ENCODE data around the gene CDH4.

The CDH4 gene

DNA sequence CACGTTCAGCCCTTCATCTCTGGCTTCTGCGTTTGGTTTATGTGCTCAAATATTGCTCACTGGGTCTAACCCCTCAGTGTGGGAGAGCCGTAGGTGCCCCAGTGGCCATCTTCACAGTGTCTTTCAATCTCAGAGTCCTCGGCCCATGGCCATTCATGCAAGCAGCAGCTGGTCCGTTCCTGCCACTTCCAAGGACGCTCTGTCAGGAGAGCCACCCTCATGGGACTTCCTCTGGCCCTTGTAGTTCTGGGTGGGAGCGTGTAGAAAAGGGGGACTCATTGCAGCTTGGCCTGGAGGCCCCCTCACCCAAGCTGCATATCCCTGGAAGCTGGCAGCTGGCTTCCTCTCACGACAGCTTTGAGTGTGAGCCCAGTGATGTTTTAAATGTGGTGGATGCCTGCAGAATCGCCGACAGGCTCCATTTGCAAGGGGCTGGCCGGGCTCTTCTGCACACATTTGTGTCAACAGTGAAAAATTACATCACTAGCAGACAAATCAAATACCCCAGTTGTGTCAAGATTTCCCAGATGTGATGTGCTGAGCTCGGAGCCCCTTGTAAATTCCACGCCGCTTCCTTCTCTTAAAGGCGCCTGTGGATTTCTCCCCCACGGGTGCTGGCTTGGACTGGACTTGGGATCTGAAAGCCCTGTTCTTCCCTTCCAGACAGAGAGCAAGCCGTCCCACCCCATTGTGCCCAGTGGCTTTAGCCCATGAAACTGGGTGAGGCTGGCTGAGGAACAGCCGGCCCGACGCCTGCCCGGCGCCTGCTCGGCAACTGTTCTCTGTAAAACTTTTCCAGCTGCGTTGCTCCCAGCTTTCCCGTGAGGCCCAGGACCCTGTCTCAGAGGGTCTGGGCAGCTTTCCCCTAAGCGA lies 453.6 kb downstream of the CDH4 start:
- no peak for DNase-seq (ENCODE audit: low spot score)
- no peak for TF ChIP-seq CTCF (IDR thresholded peaks at IDR 0.05; ENCODE audit: extremely low read depth, missing control alignments)

DNA sequence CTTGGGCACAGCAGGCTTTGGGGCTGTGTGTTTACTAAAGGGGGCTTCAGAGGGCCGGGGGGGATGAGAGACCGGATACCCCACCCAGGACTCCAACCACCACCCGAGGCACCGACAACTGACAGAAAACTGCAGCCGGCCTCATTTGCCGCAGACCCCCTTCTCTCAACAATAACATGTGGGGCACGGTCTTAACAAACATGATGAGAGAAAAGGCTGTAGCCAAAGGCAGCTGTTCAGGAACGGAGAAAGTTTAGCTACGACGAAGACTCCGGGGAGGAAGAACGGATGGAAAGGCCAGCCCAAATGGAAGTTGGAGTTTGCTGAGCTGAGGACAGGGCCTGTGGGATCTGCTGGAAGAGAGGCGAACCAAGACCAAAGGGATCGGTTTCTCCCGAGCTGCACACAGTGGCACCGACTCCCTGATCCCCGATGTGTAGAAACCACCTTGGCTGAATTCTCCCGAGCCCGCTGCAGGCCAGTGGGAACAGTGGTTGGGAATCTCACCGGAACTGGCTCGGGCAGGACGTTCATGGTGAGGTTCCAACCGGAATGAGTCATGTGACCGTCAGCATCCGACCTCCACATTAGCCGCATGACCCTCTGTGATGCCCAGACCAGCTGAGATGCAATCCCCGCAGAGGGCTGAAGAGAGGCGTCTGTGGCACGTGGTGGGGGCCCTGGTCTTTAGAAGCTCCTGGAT lies 454.3 kb downstream of the CDH4 start:
- TF ChIP-seq CTCF (IDR thresholded peaks at IDR 0.05; ENCODE audit: extremely low read depth, missing control alignments): no peak
- DNase-seq (ENCODE audit: low spot score): no peak

DNA sequence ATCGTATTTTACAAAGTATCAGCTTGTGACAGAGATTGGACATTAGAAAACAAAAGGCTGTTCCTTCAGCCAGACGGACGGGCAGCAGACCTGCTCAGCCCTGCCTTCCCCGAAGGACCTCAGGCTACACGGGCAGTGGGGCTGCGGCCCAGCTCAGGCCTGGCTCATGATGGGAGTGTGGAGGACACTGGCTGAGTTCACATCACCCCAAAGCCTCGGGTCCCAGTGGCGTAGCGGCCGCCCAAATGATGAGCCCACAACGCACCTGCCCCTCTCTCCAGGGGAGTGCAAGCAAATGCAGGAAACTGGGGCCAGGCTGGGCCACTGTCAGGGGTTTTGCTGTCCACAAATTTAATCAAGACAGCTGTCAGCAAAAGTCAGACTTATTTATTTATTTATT lies 456.8 kb downstream of the CDH4 start:
- TF ChIP-seq CTCF (IDR thresholded peaks at IDR 0.05; ENCODE audit: extremely low read depth, missing control alignments): no peak

DNA sequence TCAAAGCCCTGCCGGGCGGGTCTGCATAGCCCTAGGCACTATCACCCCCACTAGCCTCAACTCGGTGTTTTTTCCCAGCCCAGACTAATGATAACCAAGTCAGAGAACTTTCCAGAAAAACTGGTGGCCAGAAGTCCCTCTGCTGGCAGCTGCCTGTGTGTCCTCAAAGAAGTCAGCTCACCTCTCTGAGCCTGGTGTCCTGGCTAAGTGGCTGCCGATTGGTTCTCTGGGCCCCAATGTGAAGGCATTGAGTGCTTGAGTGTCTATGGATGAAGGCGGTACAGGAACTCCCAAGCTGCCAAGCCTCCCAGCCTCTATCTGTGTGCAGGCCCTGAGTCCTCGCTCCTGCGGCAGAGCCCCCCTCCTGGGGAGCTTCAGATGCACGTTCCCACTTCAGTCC lies 458.0 kb downstream of the CDH4 start:
- DNase-seq (ENCODE audit: low spot score): no peak
- TF ChIP-seq CTCF (IDR thresholded peaks at IDR 0.05; ENCODE audit: extremely low read depth, missing control alignments): no peak

More for the DNA sequence above, 456.8 kb downstream of the CDH4 start:
- no peak for DNase-seq (ENCODE audit: low spot score)

DNA sequence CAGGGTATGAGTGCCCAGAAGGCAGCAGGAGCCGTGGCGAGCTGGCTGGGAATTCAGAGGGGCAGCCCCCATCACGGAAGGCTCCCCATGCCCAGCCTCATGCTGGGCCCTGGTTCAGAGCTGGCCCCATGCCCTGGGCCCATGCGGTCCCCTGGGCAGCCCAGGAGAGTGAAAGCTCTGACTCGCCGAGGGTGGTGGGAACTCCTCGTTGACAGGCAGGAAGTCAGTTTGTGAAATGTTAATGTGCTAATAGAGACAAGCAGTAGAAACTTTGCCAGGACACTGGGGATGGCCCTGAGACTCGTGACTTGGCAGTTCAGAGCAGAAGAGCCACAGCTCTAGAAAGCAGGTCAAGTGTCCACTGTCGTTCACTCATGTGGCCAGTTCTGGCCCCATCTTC lies 460.6 kb downstream of the CDH4 start:
- no peak for TF ChIP-seq CTCF (IDR thresholded peaks at IDR 0.05; ENCODE audit: extremely low read depth, missing control alignments)
- DNase-seq (ENCODE audit: low spot score): no peak

GRCh38 chr20:61718361-61719005 lies 466.4 kb downstream of the CDH4 start:
- DNase-seq (ENCODE audit: low spot score): no peak
- no peak for TF ChIP-seq CTCF (IDR thresholded peaks at IDR 0.05; ENCODE audit: extremely low read depth, missing control alignments)

Data from GM20000 (cell line).